ENCODE data around the gene FRMD3. TPM values are rescaled to one million over a fixed set of nuclear protein-coding genes. Genes with fewer than 3 reads are reported as not detected.

Gene FRMD3
- total and polyA plus RNA-seq, 4 donors, result 0.16 to 0.75 (median 0.48) TPM

DNA sequence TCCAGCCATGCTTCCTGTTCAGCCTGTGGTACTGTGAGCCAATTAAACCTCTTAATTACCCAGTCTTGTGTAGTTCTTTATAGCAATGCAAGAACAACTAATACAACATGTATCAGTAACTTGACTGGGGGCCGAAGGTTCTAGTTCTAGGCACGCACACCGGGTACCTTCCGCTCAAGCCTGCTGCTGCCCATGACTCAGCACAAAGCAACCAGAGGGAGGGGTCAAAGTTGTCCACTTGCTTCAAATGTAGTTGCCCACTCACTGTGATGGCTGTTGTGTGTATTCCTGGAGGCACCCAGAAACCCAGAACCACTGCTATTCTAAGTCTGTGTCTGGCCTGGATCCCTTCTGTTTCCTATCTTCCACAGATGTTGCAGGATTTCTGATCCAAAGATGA lies 222.6 kb downstream of the FRMD3 start:
- WGBS, result 98% methylated on average over 4 of the region's 4 CpGs
- Histone ChIP-seq H3K4me1 (ENCODE audit: control insufficient read depth in 4 of 4, insufficient read depth in 4 of 4, low read length in 3 of 4) (no peaks in the 10 kb centered on the region), H3K27me3 (ENCODE audit: control insufficient read depth in 4 of 4, insufficient read depth in 4 of 4, low read length in 3 of 4) (no peaks in the 10 kb centered on the region), H3K36me3 (ENCODE audit: control insufficient read depth in 4 of 4, insufficient read depth in 3 of 4, low read depth in 1 of 4, low read length in 3 of 4) (no peaks in the 10 kb centered on the region), H3K4me3 (ENCODE audit: low read depth in 1 of 3, low read length in 3 of 3) (no peak overlapping the region), H3K9ac (ENCODE audit: low read depth in 1 of 2, low read length in 2 of 2) (no peak overlapping the region), H3K9me3 (ENCODE audit: control insufficient read depth in 4 of 4, low read length in 3 of 4) (no peaks in the 10 kb centered on the region), H3K27ac (ENCODE audit: low read depth in 1 of 2, low read length in 2 of 2) (no peak overlapping the region)
- no peak for DNase-seq (ENCODE audit: low spot score)
- TF ChIP-seq, protein P1, sequence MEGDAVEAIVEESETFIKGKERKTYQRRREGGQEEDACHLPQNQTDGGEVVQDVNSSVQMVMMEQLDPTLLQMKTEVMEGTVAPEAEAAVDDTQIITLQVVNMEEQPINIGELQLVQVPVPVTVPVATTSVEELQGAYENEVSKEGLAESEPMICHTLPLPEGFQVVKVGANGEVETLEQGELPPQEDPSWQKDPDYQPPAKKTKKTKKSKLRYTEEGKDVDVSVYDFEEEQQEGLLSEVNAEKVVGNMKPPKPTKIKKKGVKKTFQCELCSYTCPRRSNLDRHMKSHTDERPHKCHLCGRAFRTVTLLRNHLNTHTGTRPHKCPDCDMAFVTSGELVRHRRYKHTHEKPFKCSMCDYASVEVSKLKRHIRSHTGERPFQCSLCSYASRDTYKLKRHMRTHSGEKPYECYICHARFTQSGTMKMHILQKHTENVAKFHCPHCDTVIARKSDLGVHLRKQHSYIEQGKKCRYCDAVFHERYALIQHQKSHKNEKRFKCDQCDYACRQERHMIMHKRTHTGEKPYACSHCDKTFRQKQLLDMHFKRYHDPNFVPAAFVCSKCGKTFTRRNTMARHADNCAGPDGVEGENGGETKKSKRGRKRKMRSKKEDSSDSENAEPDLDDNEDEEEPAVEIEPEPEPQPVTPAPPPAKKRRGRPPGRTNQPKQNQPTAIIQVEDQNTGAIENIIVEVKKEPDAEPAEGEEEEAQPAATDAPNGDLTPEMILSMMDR (IDR thresholded peaks at IDR 0.05; ENCODE audit: low read depth, low read length, missing input control), result no peak
- TF ChIP-seq EGR1 (IDR thresholded peaks at IDR 0.05; ENCODE audit: low read depth in 2 of 2), result no peak
- TF ChIP-seq, protein P2, sequence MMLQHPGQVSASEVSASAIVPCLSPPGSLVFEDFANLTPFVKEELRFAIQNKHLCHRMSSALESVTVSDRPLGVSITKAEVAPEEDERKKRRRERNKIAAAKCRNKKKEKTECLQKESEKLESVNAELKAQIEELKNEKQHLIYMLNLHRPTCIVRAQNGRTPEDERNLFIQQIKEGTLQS (IDR thresholded peaks at IDR 0.05), result no peak

DNA sequence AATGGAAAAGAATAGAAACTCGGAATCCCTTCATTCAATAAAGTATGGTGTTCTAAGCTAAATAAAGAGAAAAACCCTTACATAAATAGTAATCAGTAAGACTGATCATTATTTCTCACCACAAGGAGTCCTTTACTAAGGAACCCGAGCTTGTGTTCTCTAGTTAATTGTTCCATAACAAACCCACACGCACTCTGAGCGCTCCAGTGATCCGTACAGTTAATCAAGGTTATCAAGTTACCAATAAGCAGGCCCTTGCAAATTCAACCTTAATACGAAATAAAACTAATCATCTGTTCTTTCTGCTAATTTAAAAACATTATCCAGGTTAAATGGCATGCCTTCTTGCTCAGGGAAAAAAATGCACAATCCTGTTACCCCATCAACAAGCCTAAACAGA lies 224.4 kb downstream of the FRMD3 start:
- no peaks in the 10 kb centered on the region for H3K9me3 ChIP-seq (ENCODE audit: control insufficient read depth in 4 of 4, low read length in 3 of 4)
- no peaks in the 10 kb centered on the region for H3K27me3 ChIP-seq (ENCODE audit: control insufficient read depth in 4 of 4, insufficient read depth in 4 of 4, low read length in 3 of 4)
- WGBS, result 92% methylated on average over 6 of the region's 6 CpGs
- no peaks in the 10 kb centered on the region for H3K36me3 ChIP-seq (ENCODE audit: control insufficient read depth in 4 of 4, insufficient read depth in 3 of 4, low read depth in 1 of 4, low read length in 3 of 4)
- H3K9ac ChIP-seq (ENCODE audit: low read depth in 1 of 2, low read length in 2 of 2), result no peak overlapping the region
- TF ChIP-seq, protein P3, sequence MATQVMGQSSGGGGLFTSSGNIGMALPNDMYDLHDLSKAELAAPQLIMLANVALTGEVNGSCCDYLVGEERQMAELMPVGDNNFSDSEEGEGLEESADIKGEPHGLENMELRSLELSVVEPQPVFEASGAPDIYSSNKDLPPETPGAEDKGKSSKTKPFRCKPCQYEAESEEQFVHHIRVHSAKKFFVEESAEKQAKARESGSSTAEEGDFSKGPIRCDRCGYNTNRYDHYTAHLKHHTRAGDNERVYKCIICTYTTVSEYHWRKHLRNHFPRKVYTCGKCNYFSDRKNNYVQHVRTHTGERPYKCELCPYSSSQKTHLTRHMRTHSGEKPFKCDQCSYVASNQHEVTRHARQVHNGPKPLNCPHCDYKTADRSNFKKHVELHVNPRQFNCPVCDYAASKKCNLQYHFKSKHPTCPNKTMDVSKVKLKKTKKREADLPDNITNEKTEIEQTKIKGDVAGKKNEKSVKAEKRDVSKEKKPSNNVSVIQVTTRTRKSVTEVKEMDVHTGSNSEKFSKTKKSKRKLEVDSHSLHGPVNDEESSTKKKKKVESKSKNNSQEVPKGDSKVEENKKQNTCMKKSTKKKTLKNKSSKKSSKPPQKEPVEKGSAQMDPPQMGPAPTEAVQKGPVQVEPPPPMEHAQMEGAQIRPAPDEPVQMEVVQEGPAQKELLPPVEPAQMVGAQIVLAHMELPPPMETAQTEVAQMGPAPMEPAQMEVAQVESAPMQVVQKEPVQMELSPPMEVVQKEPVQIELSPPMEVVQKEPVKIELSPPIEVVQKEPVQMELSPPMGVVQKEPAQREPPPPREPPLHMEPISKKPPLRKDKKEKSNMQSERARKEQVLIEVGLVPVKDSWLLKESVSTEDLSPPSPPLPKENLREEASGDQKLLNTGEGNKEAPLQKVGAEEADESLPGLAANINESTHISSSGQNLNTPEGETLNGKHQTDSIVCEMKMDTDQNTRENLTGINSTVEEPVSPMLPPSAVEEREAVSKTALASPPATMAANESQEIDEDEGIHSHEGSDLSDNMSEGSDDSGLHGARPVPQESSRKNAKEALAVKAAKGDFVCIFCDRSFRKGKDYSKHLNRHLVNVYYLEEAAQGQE (IDR thresholded peaks at IDR 0.05), result no peak
- TF ChIP-seq HNF4A (conservative IDR thresholded peaks at IDR 0.05), result no peak
- TF ChIP-seq JUND (IDR thresholded peaks at IDR 0.05), result no peak
- no peak for TF ChIP-seq RAD21 (IDR thresholded peaks at IDR 0.05)
- TF ChIP-seq, protein P4, sequence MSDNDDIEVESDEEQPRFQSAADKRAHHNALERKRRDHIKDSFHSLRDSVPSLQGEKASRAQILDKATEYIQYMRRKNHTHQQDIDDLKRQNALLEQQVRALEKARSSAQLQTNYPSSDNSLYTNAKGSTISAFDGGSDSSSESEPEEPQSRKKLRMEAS (IDR thresholded peaks at IDR 0.05), result no peak
- no peak for DNase-seq (ENCODE audit: low spot score)
- no peaks in the 10 kb centered on the region for H3K4me1 ChIP-seq (ENCODE audit: control insufficient read depth in 4 of 4, insufficient read depth in 4 of 4, low read length in 3 of 4)
- H3K4me3 ChIP-seq (ENCODE audit: low read depth in 1 of 3, low read length in 3 of 3), result no peak overlapping the region
- no peak overlapping the region for H3K27ac ChIP-seq (ENCODE audit: low read depth in 1 of 2, low read length in 2 of 2)

DNA sequence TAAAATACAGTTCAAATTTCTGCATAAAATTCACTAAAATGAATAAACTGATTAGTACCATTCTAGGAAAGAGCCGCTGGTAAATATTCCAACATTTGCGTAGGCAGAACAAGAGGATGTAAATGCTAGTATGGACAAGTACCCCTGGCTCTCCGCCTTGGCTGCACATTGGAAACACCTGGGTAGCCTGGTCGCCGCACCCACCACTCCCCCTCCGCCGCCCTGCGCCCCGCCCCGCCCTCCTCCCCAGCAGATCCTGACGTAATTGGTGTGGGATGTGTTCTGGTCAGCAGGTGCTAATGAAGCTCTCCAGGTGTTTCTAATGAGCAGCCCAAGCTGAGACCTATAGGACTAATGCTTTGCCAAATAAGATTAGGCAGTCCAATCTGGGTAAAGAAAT lies 225.7 kb downstream of the FRMD3 start:
- no peaks in the 10 kb centered on the region for H3K36me3 ChIP-seq (ENCODE audit: control insufficient read depth in 4 of 4, insufficient read depth in 3 of 4, low read depth in 1 of 4, low read length in 3 of 4)
- no peak overlapping the region for H3K27ac ChIP-seq (ENCODE audit: low read depth in 1 of 2, low read length in 2 of 2)
- TF ChIP-seq, protein P3 (IDR thresholded peaks at IDR 0.05), result no peak
- TF ChIP-seq FOXA2 (IDR thresholded peaks at IDR 0.05) (no peak), TAF1 (conservative IDR thresholded peaks at IDR 0.05) (no peak), FOXA1 (IDR thresholded peaks at IDR 0.05) (no peak), GABPA (IDR thresholded peaks at IDR 0.05 in 1 of 2, conservative IDR thresholded peaks at IDR 0.05 in 1 of 2) (no peak), SP1 (IDR thresholded peaks at IDR 0.05) (no peak), HNF4G (IDR thresholded peaks at IDR 0.05) (no peak), YY1 (IDR thresholded peaks at IDR 0.05) (no peak), NR2F2 (IDR thresholded peaks at IDR 0.05) (no peak), RXRA (IDR thresholded peaks at IDR 0.05) (no peak)
- TF ChIP-seq, protein P4 (IDR thresholded peaks at IDR 0.05), result no peak
- TF ChIP-seq, protein P2 (IDR thresholded peaks at IDR 0.05), result no peak

More for the DNA sequence above, 225.7 kb downstream of the FRMD3 start:
- Histone ChIP-seq H3K4me3 (ENCODE audit: low read depth in 1 of 3, low read length in 3 of 3) (no peak overlapping the region), H3K4me1 (ENCODE audit: control insufficient read depth in 4 of 4, insufficient read depth in 4 of 4, low read length in 3 of 4) (no peaks in the 10 kb centered on the region), H3K9me3 (ENCODE audit: control insufficient read depth in 4 of 4, low read length in 3 of 4) (no peaks in the 10 kb centered on the region), H3K27me3 (ENCODE audit: control insufficient read depth in 4 of 4, insufficient read depth in 4 of 4, low read length in 3 of 4) (no peaks in the 10 kb centered on the region), H3K9ac (ENCODE audit: low read depth in 1 of 2, low read length in 2 of 2) (no peak overlapping the region)
- 88% methylated on average over 11 of the region's 11 CpGs for WGBS
- no peak for DNase-seq (ENCODE audit: low spot score)
